Endothelial cell of umbilical vein (primary cell): ENCODE data around the gene TTC34. TPM values are rescaled to one million over a fixed set of nuclear protein-coding genes. Genes with fewer than 3 reads are reported as not detected.

Experiments used
- BruUV-seq: library from RNA; stranded (reverse); fragments of 400-500 nt; replicated peaks from 2 replicates; lab custom pipeline; 2021; lab: Mats Ljungman, UMichigan
- CTCF ChIA-PET: fragments of 300-600, 350-600 bp; sonication (Branson Sonifier 250); formaldehyde crosslinking; loops from one replicate; lab custom pipeline; 2021; ENCODE audit warnings: antibody characterized with exemption, inconsistent platforms; lab: Charles Lee
- POLR2A ChIA-PET: fragments of 300-600, 350-600 bp; sonication (Branson Sonifier 250); formaldehyde crosslinking; loops from one replicate; lab custom pipeline; 2021; ENCODE audit warnings: antibody characterized with exemption, inconsistent platforms; lab: Charles Lee
- DNase-seq: peaks from one replicate; pipeline ENCODE4 v3.0.0-alpha.2; 2011; ENCODE audit warnings: low read depth, low spot score
- FAIRE-seq: peaks from 2 replicates; lab custom pipeline; 2011; peaks lifted over from hg19 to GRCh38; lab: Jason Lieb, UNC
- H2AFZ ChIP-seq: 2 replicates; pipeline ENCODE4 v1.6.0; 2012; ENCODE audit warnings: low read depth, low read length, control low read depth, inconsistent platforms
- H3K27ac ChIP-seq: 2 replicates; pipeline ENCODE4 v1.5.1; 2011; ENCODE audit warnings: low read depth, mild to moderate bottlenecking, control low read depth, low read length, moderate library complexity; ENCODE audit not compliant: insufficient read depth
- H3K27me3 ChIP-seq, 2 experiments: 2 replicates each; pipeline versions ENCODE4 v1.6.0 to v1.6.1; 2011; ENCODE audit warnings: low read length in 2 of 2, mixed read lengths in 1 of 2; ENCODE audit not compliant: control insufficient read depth in 2 of 2, insufficient read depth in 2 of 2
- H3K36me3 ChIP-seq, 2 experiments: 2 replicates in 1 of 2; 3 replicates in 1 of 2; pipeline ENCODE4 v1.5.1; 2011; ENCODE audit warnings: low read length in 2 of 2, mild to moderate bottlenecking in 1 of 2, moderate library complexity in 1 of 2; ENCODE audit not compliant: control insufficient read depth in 2 of 2, insufficient read depth in 2 of 2; ENCODE audit errors: extremely low read depth in 1 of 2
- H3K4me1 ChIP-seq: 3 replicates; pipeline ENCODE4 v1.5.1; 2011; ENCODE audit warnings: mild to moderate bottlenecking, low read length; ENCODE audit not compliant: control insufficient read depth, insufficient read depth; ENCODE audit errors: extremely low read depth
- H3K4me2 ChIP-seq: 2 replicates; pipeline ENCODE4 v1.6.1; 2011; ENCODE audit warnings: low read length, control low read depth, mixed read lengths; ENCODE audit not compliant: insufficient read depth
- H3K4me3 ChIP-seq, 3 experiments: fragments of 200-600 bp in 1 of 3; sonication (generic), shearing (Covaris generic) in 1 of 3; replicated peaks in 1 of 3; 2 replicates each; pipeline ENCODE4 v1.5.1; 2011 to 2016; ENCODE audit warnings: control low read depth in 3 of 3, low read length in 3 of 3, mild to moderate bottlenecking in 2 of 3, inconsistent platforms in 1 of 3, low read depth in 1 of 3, moderate library complexity in 1 of 3; ENCODE audit not compliant: insufficient read depth in 1 of 3
- H3K79me2 ChIP-seq: 2 replicates; pipeline ENCODE4 v1.6.0; 2012; ENCODE audit warnings: low read length, inconsistent platforms; ENCODE audit not compliant: control insufficient read depth, insufficient read depth
- H3K9ac ChIP-seq: replicated peaks from 2 replicates; pipeline ENCODE3; 2011; ENCODE audit warnings: low read length, control low read depth; ENCODE audit not compliant: insufficient read depth; ENCODE audit errors: extremely low read depth
- H3K9me1 ChIP-seq: replicated peaks from 3 replicates; pipeline ENCODE4 v1.6.0; 2011; ENCODE audit warnings: mild to moderate bottlenecking, low read length; ENCODE audit not compliant: control insufficient read depth, insufficient read depth; ENCODE audit errors: extremely low read depth
- H3K9me3 ChIP-seq: replicated peaks from 2 replicates; pipeline ENCODE4 v1.5.1; 2012; ENCODE audit warnings: low read length, inconsistent platforms; ENCODE audit not compliant: control insufficient read depth, insufficient read depth
- H4K20me1 ChIP-seq: replicated peaks from 2 replicates; pipeline ENCODE3; 2011; ENCODE audit warnings: mild to moderate bottlenecking, low read length; ENCODE audit not compliant: control insufficient read depth, insufficient read depth; ENCODE audit errors: extremely low read depth
- CTCF ChIP-seq, 2 donors: IDR thresholded peaks; 1 replicate in 1 of 2; 2 replicates in 1 of 2; pipeline ENCODE4 v1.5.1; 2011; ENCODE audit warnings: low read length in 2 of 2, mild to moderate bottlenecking in 2 of 2, moderate library complexity in 2 of 2, control low read depth in 1 of 2, inconsistent platforms in 1 of 2, low read depth in 1 of 2; ENCODE audit not compliant: insufficient read depth in 1 of 2; ENCODE audit errors: extremely low read depth in 1 of 2
- EZH2 ChIP-seq: IDR thresholded peaks from 2 replicates; pipeline ENCODE4 v1.6.1; 2012; ENCODE audit warnings: borderline replicate concordance, low read depth, mild to moderate bottlenecking, moderate library complexity, low read length, inconsistent platforms; ENCODE audit not compliant: severe bottlenecking
- FOS ChIP-seq: IDR thresholded peaks from 2 replicates; pipeline ENCODE4 v1.6.1; 2011; ENCODE audit warnings: mild to moderate bottlenecking, low read length, moderate library complexity, borderline replicate concordance; ENCODE audit not compliant: insufficient read depth
- GATA2 ChIP-seq: IDR thresholded peaks from 2 replicates; pipeline ENCODE4 v1.7.0; 2011; ENCODE audit warnings: low read depth, mild to moderate bottlenecking, moderate library complexity, mixed read lengths, low read length; ENCODE audit not compliant: insufficient read length, insufficient read depth
- JUN ChIP-seq: IDR thresholded peaks from 2 replicates; pipeline ENCODE4 v1.6.1; 2011; ENCODE audit warnings: borderline replicate concordance, low read depth; ENCODE audit not compliant: insufficient read length, insufficient read depth
- MAX ChIP-seq: IDR thresholded peaks from 2 replicates; pipeline ENCODE4 v1.6.1; 2011; ENCODE audit not compliant: insufficient read depth, insufficient read length
- MYC ChIP-seq: IDR thresholded peaks from one replicate; pipeline ENCODE4 v1.6.1; 2011; ENCODE audit warnings: mild to moderate bottlenecking, low read depth, low read length
- POLR2A ChIP-seq: IDR thresholded peaks from 2 replicates; pipeline ENCODE4 v1.6.1; 2012; ENCODE audit warnings: low read depth, mild to moderate bottlenecking, control low read depth, low read length
- POLR2AphosphoS5 ChIP-seq: IDR thresholded peaks from 2 replicates; pipeline ENCODE4 v1.6.1; 2012; ENCODE audit warnings: low read depth, mild to moderate bottlenecking, control low read depth, low read length, moderate library complexity; ENCODE audit not compliant: insufficient read depth
- dilution Hi-C: fragments of 300-500 bp; cut with MboI; formaldehyde crosslinking; loops from one replicate; pipeline ENCODE4 v1.15.0; 2019; ENCODE audit warnings: low sequenced_read_pairs; ENCODE audit not compliant: extremely low pct_ligation_motif_present
- intact Hi-C: fragments of 100-400 bp; cut with micrococcal nuclease; formaldehyde crosslinking; loops from one replicate; pipeline ENCODE4 v1.10.0; 2022
- polyA plus RNA-seq, 4 experiments: library from polyadenylated mRNA; depleted of rRNA in 3 of 4; stranded (reverse) in 3 of 4; unstranded in 1 of 4; fragments of >200 nt; gene quantifications; 2 replicates each; pipeline versions ENCODE4 v1.2.1 to v1.2.3, GENCODE V29; 2011 to 2012; ENCODE audit warnings: missing spikeins in 1 of 4
- total RNA-seq: library from RNA; stranded (reverse); gene quantifications from 2 replicates; pipeline ENCODE4 v1.2.3, GENCODE V29; 2021

TTC34 gene
- total and polyA plus RNA-seq, 2 donors (not counting 3 experiments of a cell fraction or from before 2014, with no cell fraction given) = 0.08 to 0.77 TPM

- Histone ChIP-seq H3K36me3 (no peaks in the 10 kb centered on the region), H3K4me1 (peaks cover 8% of the 10 kb centered on the region), H3K9ac (no peak overlapping the region), H3K4me2 (no peak overlapping the region), H3K79me2 (no peaks in the 10 kb centered on the region), H4K20me1 (no peaks in the 10 kb centered on the region), H3K9me1 (no peaks in the 10 kb centered on the region), H3K4me3 (peak overlapping the region in 1 of 3 experiments; percentile 60), H3K27ac (no peak overlapping the region), H2AFZ (no peak overlapping the region), H3K9me3 (peaks cover 1% of the 10 kb centered on the region), H3K27me3 (no peaks in the 10 kb centered on the region)
- POLR2A ChIA-PET = no interaction called here
- no peak for TF ChIP-seq GATA2
- no peak for TF ChIP-seq JUN
- no peak for TF ChIP-seq POLR2AphosphoS5
- TF ChIP-seq MYC = no peak
- intact Hi-C loops (loop anchor here (2.0 to 10.0 kb wide), 2 partner anchors 93 to 773 kb away; no protein-coding TSS in a partner anchor), dilution Hi-C loops (no loop called here)
- FAIRE-seq (no peak), DNase-seq (no peak)
- CTCF ChIA-PET = no interaction called here
- BruUV-seq = no TSS peak
These were observed 159.9 kb downstream of the TTC34 start for GRCh38 chr1:2641381-2642130.

- Histone ChIP-seq H3K4me1 (peaks cover 8% of the 10 kb centered on the region), H3K9ac (no peak overlapping the region), H4K20me1 (no peaks in the 10 kb centered on the region), H3K27ac (no peak overlapping the region), H3K36me3 (no peaks in the 10 kb centered on the region), H3K27me3 (no peaks in the 10 kb centered on the region), H3K4me2 (no peak overlapping the region), H3K9me3 (peaks cover 1% of the 10 kb centered on the region), H2AFZ (no peak overlapping the region), H3K79me2 (no peaks in the 10 kb centered on the region), H3K4me3 (no peak overlapping the region), H3K9me1 (no peaks in the 10 kb centered on the region)
- POLR2A ChIA-PET = no interaction called here
- CTCF ChIA-PET = no interaction called here
- intact Hi-C loops = loop anchor here (10.0 kb wide), 1 partner anchor 774 kb away; no protein-coding TSS in a partner anchor
- DNase-seq (no peak), FAIRE-seq (no peak)
- TF ChIP-seq MAX (no peak), CTCF (IDR thresholded peaks at IDR 0.05; ENCODE audit: extremely low read depth in 1 of 2, insufficient read depth in 1 of 2, low read depth in 1 of 2, low read length in 2 of 2) (no peak), POLR2AphosphoS5 (no peak), EZH2 (no peak), JUN (no peak), MYC (no peak), GATA2 (no peak), FOS (no peak), POLR2A (no peak)
- BruUV-seq = no TSS peak
- dilution Hi-C loops = no loop called here
These were observed 160.9 kb downstream of the TTC34 start for GRCh38 chr1:2640626-2641025.
